ENCODE measurements around the gene ORC6. TPM values are rescaled to one million over a fixed set of nuclear protein-coding genes. Genes with fewer than 3 reads are reported as not detected.
A peak's percentile ranks its signal among the peaks of the same experiment; 100 is the strongest.
"Not testable (repeated sequence)": the region's sequence is repeated elsewhere in the genome, so short reads cannot be mapped to it uniquely, and the experiment has no call there.

The ORC6 gene
- total RNA-seq, 6 donors from 2014 or later, result 1.4 to 4.3 (median 1.9) TPM

- no peak overlapping the region for H3K4me3 ChIP-seq
- H3K9me3 ChIP-seq, result no peaks in the 10 kb centered on the region
- TF ChIP-seq EP300 (IDR thresholded peaks at IDR 0.05) (no peak), POLR2AphosphoS5 (IDR thresholded peaks at IDR 0.05) (no peak), POLR2A (IDR thresholded peaks at IDR 0.05) (no peak), CTCF (IDR thresholded peaks at IDR 0.05) (no peak)
- WGBS, 2 donors, result 90 to 98% methylated on average over 3 of the region's 3 CpGs
- H3K36me3 ChIP-seq, result no peaks in the 10 kb centered on the region
- no peak for DNase-seq
- no peaks in the 10 kb centered on the region for H3K4me1 ChIP-seq
- no peaks in the 10 kb centered on the region for H3K27me3 ChIP-seq
- no peak overlapping the region for H3K27ac ChIP-seq
- ATAC-seq (ENCODE audit: low FRiP score in 2 of 2), result no peak
Observed at GRCh38 chr16:46651305-46651704, 38.2 kb upstream of the ORC6 start.

GRCh38 chr16:46658925-46659324 is 30.5 kb upstream of the ORC6 start:
- TF ChIP-seq POLR2AphosphoS5 (IDR thresholded peaks at IDR 0.05) (no peak), EP300 (IDR thresholded peaks at IDR 0.05) (no peak), CTCF (IDR thresholded peaks at IDR 0.05) (no peak), POLR2A (IDR thresholded peaks at IDR 0.05) (no peak)
- peak; percentile 89 to 90 for ATAC-seq (ENCODE audit: low FRiP score in 2 of 2)
- no peak overlapping the region for H3K4me3 ChIP-seq
- peaks cover 0 to 4% (median 0%) of the 10 kb centered on the region in 4 donors for H3K4me1 ChIP-seq
- peaks cover 12 to 65% (median 30%) of the 10 kb centered on the region in 4 donors for H3K36me3 ChIP-seq
- DNase-seq, result peak in 1 of 2 donors; percentile 70
- no peaks in the 10 kb centered on the region for H3K9me3 ChIP-seq
- no peaks in the 10 kb centered on the region for H3K27me3 ChIP-seq
- WGBS, 2 donors, result 15 to 33% methylated on average over 1 of the region's 1 CpG
- no peak overlapping the region for H3K27ac ChIP-seq

- H3K36me3 ChIP-seq, result peaks cover 16 to 89% (median 41%) of the 10 kb centered on the region in 4 donors
- peaks cover 0 to 4% (median 0%) of the 10 kb centered on the region in 4 donors for H3K4me1 ChIP-seq
- TF ChIP-seq EP300 (IDR thresholded peaks at IDR 0.05), result no peak
- no peak for TF ChIP-seq POLR2A (IDR thresholded peaks at IDR 0.05)
- TF ChIP-seq CTCF (IDR thresholded peaks at IDR 0.05), result no peak
- WGBS, 2 donors, result 68 to 69% methylated on average over 4 of the region's 4 CpGs
- ATAC-seq (ENCODE audit: low FRiP score in 2 of 2), result no peak
- H3K9me3 ChIP-seq, result no peaks in the 10 kb centered on the region
- no peak overlapping the region for H3K4me3 ChIP-seq
- no peak for DNase-seq
- H3K27me3 ChIP-seq, result no peaks in the 10 kb centered on the region
- H3K27ac ChIP-seq, result no peak overlapping the region
Observed at GRCh38 chr16:46662123-46662522, 27.3 kb upstream of the ORC6 start.

- Histone ChIP-seq H3K27me3 (no peaks in the 10 kb centered on the region), H3K36me3 (peaks cover 15 to 100% (median 49%) of the 10 kb centered on the region in 4 donors), H3K4me1 (no peaks in the 10 kb centered on the region), H3K4me3 (no peak overlapping the region), H3K9me3 (no peaks in the 10 kb centered on the region), H3K27ac (no peak overlapping the region)
- WGBS, 2 donors, result 72 to 77% methylated on average over 6 of the region's 6 CpGs
- TF ChIP-seq POLR2A (IDR thresholded peaks at IDR 0.05) (no peak), CTCF (IDR thresholded peaks at IDR 0.05) (peak; percentile 58 to 75 (median 70)), EP300 (IDR thresholded peaks at IDR 0.05) (no peak), POLR2AphosphoS5 (IDR thresholded peaks at IDR 0.05) (no peak)
- DNase-seq (peak in 1 of 2 donors; percentile 54), ATAC-seq (ENCODE audit: low FRiP score in 2 of 2) (peak; percentile 84 to 92)
Observed at GRCh38 chr16:46673320-46674013, 16.0 kb upstream of the ORC6 start.

GRCh38 chr16:46677943-46678342 is 11.5 kb upstream of the ORC6 start:
- not testable (repeated sequence) for H3K4me1 ChIP-seq; DNase-seq; ATAC-seq (ENCODE audit: low FRiP score in 2 of 2); H3K4me3 ChIP-seq; H3K27ac ChIP-seq; H3K9me3 ChIP-seq; H3K27me3 ChIP-seq
- 92 to 100% methylated on average over 1 of the region's 1 CpG for WGBS, 2 donors
- H3K36me3 ChIP-seq, result peaks cover 6 to 86% (median 41%) of the 10 kb centered on the region in 4 donors

GRCh38 chr16:46681867-46682266 is 7.6 kb upstream of the ORC6 start:
- 93 to 96% methylated on average over 2 of the region's 2 CpGs for WGBS, 2 donors

More at GRCh38 chr16:46681867-46682266, 7.6 kb upstream of the ORC6 start:
- H3K4me1 ChIP-seq, result peaks cover 0 to 10% (median 4%) of the 10 kb centered on the region in 4 donors
- not testable (repeated sequence) for H3K27me3 ChIP-seq; ATAC-seq (ENCODE audit: low FRiP score in 2 of 2); H3K4me3 ChIP-seq; H3K9me3 ChIP-seq; H3K27ac ChIP-seq; DNase-seq
- H3K36me3 ChIP-seq, result peaks cover 0 to 46% (median 18%) of the 10 kb centered on the region in 4 donors
